IMR-90 (cell line): Measurements from ENCODE around the gene PTPRN2.

ENCODE experiments used
- CEBPB ChIP-seq: IDR thresholded peaks from 2 replicates; pipeline ENCODE4 v1.6.1; 2012; ENCODE audit warnings: low read depth, low read length, improper control_type of control experiment
- CTCF ChIP-seq: conservative IDR thresholded peaks from 2 replicates; pipeline ENCODE4 v1.5.1; 2012; ENCODE audit warnings: mild to moderate bottlenecking, low read depth, low read length, improper control_type of control experiment
- MAZ ChIP-seq: IDR thresholded peaks from 2 replicates; pipeline ENCODE4 v1.6.1; 2012; ENCODE audit warnings: low read depth, mild to moderate bottlenecking, low read length, improper control_type of control experiment, moderate library complexity, borderline replicate concordance
- MXI1 ChIP-seq: IDR thresholded peaks from 2 replicates; pipeline ENCODE4 v1.6.1; 2012; ENCODE audit warnings: low read depth, mild to moderate bottlenecking, low read length, moderate library complexity, borderline replicate concordance
- NFE2L2 ChIP-seq: fragments of 150-350 bp; IDR thresholded peaks from 2 replicates; pipeline ENCODE4 v1.6.1; 2016; ENCODE audit warnings: low read depth, mild to moderate bottlenecking, low read length
- POLR2A ChIP-seq: IDR thresholded peaks from 2 replicates; pipeline ENCODE4 v1.6.1; 2012; ENCODE audit warnings: mild to moderate bottlenecking, low read depth, low read length
- USF2 ChIP-seq: fragments of 150-350 bp; IDR thresholded peaks from 2 replicates; pipeline ENCODE4 v1.6.1; 2017; ENCODE audit warnings: mild to moderate bottlenecking, antibody characterized with exemption, low read length, low read depth

- TF ChIP-seq CEBPB = no peak
- no peak for TF ChIP-seq CTCF
- TF ChIP-seq POLR2A = no peak
- TF ChIP-seq MXI1 = no peak
- no peak for TF ChIP-seq NFE2L2
- TF ChIP-seq USF2 = no peak
- no peak for TF ChIP-seq MAZ
Observed at GRCh38 chr7:158327012-158327411, 260.6 kb downstream of the PTPRN2 start.
